Coronary artery (tissue), 2 donors: ENCODE results near the gene PKD2L2.

ENCODE experiments used
- DNase-seq: peaks from one replicate; pipeline ENCODE4 v3.0.0-alpha.2; 2017; ENCODE audit warnings: low spot score
- H3K27ac ChIP-seq, 2 donors: fragments of 200-600 bp; sonication (generic); one replicate each; pipeline ENCODE4 v1.5.1; 2016 to 2019
- H3K4me3 ChIP-seq: fragments of 200-600 bp; sonication (generic); 2 replicates; pipeline ENCODE4 v1.5.1; 2016; ENCODE audit warnings: mild to moderate bottlenecking, moderate library complexity
- TF ChIP-seq, protein P1 (sequence below): fragments of 200-600 bp; sonication (generic); IDR thresholded peaks from one replicate; pipeline ENCODE4 v1.5.1; 2019; ENCODE audit warnings: antibody characterized with exemption

PKD2L2 gene

DNA sequence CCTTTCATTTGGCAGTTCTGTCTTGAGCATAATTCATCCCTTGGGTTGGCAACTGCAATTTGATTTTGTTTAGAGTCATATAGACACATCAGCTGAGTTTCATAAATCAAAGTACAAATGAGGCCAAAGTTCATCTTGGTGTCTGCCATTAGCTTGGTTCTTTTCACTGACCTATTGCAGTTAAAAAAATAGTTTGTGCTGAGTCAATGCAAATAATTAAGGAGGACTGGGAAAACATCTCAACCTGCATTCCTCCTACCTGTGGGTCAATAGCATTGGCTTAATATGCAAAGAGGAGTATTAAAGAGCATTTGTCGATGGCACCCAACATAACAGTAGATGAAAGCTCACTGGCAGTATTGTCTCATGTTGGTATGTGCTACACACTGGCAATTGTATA, 1.6 kb downstream of the PKD2L2 start:
- H3K4me3 ChIP-seq: no peak overlapping the region
- TF ChIP-seq, protein P1, sequence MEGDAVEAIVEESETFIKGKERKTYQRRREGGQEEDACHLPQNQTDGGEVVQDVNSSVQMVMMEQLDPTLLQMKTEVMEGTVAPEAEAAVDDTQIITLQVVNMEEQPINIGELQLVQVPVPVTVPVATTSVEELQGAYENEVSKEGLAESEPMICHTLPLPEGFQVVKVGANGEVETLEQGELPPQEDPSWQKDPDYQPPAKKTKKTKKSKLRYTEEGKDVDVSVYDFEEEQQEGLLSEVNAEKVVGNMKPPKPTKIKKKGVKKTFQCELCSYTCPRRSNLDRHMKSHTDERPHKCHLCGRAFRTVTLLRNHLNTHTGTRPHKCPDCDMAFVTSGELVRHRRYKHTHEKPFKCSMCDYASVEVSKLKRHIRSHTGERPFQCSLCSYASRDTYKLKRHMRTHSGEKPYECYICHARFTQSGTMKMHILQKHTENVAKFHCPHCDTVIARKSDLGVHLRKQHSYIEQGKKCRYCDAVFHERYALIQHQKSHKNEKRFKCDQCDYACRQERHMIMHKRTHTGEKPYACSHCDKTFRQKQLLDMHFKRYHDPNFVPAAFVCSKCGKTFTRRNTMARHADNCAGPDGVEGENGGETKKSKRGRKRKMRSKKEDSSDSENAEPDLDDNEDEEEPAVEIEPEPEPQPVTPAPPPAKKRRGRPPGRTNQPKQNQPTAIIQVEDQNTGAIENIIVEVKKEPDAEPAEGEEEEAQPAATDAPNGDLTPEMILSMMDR: no peak
- no peak overlapping the region for H3K27ac ChIP-seq
- no peak for DNase-seq

DNA sequence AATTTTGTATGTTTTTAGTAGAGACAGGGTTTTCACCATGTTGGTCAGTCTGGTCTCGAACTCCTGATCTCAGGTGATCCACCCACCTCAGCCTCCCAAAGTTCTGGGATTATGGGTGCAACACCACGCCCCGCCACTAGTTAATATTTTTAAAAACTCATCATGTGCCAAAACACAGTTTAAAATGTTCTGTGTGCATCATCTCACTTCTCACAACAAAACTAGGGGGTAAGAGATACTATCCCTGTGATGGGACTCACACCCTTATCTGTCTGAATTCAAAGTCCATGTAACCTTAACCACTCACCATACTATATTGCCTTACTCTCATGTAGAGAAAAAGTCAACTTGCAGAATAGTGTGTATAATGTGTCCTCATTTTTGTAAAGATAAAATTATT, 2.6 kb downstream of the PKD2L2 start:
- Histone ChIP-seq H3K27ac (no peak overlapping the region), H3K4me3 (no peak overlapping the region)
- no peak for DNase-seq
- TF ChIP-seq, protein P1: no peak

DNA sequence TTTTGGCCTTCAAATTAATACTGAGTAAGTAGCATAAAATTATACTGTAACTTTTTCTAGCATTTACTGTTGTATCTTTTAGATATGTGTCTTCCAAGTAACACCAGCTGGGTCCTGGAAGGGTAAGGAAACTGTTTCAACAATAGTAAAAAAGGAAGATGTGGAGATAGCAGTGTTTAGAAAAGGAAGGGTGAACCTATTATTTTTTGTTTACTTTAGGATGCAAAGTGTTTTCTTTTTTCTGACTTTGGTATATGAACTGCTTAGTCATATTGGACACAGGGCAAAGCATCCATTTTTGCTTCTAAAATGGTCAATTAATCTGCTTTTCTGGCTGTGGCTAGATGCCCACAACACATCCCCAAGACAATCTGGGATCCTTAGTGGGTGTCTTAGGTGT, 5.3 kb downstream of the PKD2L2 start:
- Histone ChIP-seq H3K27ac (no peak overlapping the region), H3K4me3 (no peak overlapping the region)
- DNase-seq: no peak
- TF ChIP-seq, protein P1: no peak

DNA sequence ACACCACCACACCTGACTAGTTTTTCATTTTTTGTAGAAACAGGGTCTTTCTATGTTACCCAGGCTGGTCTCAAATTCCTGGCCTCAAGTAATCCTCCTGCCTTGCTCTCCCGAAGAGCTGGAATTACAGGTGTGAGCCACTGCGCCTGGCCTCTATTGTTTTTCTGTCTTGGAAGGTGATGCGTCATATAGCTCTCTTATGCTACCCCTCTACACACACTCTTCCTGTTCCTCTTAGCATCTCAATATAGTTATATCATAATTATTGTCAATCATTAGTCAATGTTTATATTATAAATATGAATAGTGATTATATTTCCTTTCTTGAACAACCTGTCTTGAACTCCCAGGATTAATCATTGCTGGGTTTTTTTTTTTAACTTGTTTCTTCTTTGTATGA, 7.3 kb downstream of the PKD2L2 start:
- no peak overlapping the region for H3K27ac ChIP-seq
- H3K4me3 ChIP-seq: no peak overlapping the region
- no peak for DNase-seq
- TF ChIP-seq, protein P1: no peak

DNA sequence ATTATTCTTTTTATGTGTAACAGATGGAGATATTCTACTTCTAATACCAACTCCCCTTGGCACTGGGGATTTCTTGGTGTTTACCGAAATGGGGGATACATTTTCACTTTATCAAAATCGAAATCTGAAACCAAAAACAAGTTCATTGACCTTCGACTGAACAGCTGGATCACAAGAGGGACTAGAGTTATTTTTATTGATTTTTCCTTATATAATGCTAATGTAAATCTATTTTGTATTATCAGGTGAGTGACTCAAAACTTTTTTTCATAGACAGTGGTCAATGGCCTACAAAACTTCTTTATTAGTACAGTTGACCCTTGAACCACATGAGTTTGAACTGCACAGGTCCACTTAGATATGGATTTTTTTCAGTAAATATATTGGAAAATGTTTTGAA, 10.2 kb downstream of the PKD2L2 start:
- Histone ChIP-seq H3K4me3 (no peak overlapping the region), H3K27ac (no peak overlapping the region)
- TF ChIP-seq, protein P1: no peak
- DNase-seq: no peak

DNA sequence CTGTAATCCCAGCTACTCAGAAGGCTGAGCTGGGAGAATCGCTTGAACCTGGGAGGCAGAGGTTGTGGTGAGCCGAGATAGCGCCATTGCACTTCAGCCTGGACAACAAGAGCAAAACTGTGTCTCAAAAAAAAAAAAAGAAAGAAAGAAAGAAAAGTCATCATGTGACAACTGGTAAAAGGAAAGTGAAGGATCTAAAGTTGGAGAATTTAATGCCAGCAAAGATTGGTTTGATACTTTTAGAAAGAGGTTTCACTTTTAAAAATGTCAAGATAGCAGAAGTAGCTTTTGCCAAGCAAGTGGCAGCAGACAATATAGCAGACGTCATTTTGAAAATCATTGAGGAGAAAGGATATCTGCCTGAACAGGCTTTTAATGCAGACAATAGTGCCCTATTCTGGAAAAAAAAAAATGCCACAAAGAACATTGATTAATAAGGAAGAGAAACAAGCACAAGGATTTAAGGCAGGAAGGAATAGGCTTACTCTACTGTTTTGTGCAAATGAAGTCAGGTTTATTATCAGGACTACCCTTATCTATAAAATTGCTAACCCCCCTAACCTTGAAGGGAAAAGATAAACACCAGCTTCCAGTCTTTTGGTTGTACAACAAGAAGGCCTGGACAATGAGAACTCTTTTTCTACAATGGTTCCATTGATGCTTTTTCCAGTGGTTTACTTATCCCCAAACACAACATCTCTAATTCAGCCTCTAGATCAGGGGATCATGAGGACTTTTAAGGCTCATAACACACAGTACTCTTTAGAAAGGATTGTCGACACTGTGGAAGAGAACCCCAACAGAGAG, 12.0 kb downstream of the PKD2L2 start:
- Histone ChIP-seq H3K4me3 (no peak overlapping the region), H3K27ac (no peak overlapping the region)
- no peak for DNase-seq

More for the DNA sequence above, 12.0 kb downstream of the PKD2L2 start:
- TF ChIP-seq, protein P1: no peak
